HG03064 (cell line): Measurements from ENCODE around the gene KIF12.

Experiments used
- ATAC-seq: cut with Tn5 transposase; IDR thresholded peaks from one replicate; pipeline ENCODE4 v1.9.1; 2021; ENCODE audit warnings: low read depth; ENCODE audit not compliant: unreplicated experiment

Gene KIF12

DNA sequence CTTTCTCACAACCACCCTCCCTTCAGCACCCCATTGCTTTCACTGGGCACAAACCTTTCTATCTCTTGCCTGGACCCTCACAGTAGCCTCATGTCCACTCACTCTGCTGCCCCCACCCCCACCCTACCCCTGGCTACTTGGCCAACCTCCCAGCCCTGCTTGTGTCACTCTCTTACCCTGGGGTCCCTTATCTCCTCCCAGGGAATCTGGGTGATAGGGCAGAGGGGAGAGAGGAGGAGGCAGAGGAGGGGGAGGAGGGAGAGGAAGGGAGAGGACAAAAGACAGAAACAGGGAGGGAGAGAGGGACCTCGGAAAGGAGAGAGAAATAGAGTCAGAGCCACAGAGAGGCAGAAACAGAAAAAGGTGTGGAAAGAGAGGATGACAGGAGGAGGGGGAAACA is 25.0 kb upstream of the KIF12 start:
- ATAC-seq = no peak

DNA sequence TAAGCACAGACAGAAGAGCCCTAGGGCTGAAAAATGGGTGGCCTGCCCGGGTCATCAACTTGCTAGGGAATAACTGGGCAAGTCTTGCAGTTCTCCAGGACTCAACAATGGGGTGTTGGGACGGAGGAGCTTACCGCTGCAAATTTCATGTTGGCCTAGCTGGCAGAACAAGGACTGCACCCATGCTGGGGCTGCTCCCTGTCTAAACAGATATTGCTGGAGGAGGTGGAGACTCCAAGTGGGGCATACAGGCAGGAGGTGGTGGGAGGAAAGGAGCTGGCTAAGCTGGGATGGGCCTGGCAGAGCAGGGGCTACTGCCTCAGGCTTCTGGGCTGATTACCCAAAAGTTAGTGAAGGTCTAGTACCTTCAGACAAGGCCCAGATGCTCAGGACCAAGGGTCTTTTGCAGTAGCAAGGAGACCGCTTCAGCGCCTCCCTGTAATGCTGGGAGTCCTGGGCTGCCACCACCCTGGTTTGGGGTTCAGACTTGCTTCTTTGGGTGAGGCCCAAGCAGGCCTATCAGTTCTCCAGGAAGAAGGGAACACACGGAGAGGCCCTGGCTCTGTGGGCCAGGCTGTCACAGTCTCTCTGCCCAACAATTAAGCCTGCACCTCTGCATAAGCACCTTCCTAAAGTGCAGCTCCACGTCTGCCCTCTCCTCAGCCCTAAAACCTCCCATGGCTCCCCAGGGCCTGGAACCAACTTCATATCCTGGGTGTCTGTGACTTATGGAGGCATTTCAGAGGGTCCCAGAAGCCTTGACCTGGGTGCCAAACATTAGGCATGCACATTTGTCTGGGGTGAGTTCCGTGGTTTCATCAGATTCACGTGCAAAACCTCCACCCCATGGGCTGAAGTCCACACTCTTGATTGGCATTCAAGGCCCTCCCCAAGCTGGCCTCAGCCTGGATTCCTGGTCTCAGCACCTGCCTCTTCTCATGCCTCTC is 24.2 kb upstream of the KIF12 start:
- ATAC-seq = no peak

DNA sequence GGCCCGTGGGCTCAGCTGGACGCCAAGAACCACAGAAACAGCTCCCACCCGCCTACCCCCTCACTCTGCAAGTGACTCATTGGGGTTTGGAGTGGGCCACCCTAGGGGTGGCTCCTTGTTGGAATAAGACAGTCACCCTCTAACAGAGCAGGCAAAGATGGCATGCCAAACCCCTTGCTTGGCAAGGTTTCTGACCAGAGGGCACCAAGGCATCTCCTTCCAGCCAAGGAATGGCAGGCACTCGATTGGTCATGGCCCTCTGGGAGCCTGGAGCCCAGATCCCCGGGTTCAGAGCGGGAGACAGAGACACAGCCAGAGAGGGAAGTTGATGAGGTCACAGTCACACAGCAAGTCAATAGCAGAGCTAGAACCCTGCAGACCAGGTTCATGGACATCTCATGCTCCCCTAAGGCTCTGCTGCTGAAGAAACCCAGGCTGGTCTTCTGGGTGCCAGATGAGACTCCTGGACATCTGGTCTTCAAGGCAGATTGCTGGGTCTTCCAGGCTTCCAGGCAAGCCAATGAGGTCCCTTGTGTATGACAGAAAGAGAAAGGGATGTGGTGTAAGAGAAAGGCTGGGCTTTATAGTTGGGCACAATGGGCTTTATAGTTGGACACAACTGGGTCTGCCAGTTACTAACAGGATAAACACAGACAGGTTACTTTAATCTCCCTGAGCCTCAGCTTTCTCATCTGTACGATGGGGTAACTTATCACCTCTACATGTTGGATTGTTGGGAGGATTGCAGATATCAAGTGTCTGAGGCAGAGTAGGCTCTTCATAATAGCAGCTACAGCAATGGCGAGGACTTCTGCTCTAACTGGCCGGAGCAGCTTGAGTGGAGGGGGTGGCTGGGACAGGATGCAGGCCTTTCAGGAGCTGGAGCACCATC is 23.3 kb upstream of the KIF12 start:
- ATAC-seq = no peak

DNA sequence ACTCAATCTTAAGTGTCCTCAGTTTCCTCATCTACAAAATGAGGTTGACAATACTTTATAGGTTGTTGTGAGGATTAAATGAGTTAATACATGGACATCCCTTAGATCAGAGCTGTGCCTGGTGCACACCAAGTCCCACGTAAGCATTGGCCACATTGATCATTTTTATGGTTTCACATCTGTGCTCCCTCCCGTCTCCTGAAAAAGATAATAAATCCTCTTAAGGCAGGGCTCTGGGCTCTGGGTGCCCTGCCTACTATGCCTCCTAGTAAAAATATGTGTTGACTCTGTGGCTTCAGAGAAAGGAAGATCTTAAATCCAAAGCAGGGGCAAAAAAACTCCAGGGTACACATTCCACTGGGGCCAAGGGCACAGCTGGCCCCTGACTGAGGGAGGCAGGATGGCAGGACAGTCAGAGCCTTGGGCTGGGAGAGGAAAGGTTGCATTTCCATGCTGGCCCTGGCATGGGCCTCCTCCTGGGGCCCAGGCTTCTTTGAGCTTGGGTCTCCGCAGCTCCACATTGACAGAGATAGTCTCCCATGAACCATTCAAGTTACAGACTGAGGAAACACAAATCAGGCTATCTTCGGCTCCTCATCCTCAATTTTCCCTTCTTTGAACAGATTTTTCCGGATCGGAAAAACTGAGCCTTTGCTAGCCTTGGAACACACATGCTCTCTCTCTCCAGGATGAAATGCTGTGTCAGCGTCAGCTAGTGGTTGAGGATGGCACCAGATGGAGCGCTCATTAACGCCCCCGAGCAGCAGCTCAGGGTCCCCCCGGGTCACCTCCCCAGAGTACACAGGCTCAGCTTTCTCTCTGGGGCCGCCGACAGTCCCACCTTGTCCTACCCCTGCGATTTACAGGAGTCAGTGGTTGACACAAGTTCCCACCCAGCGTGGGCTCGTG is 22.4 kb upstream of the KIF12 start:
- no peak for ATAC-seq

DNA sequence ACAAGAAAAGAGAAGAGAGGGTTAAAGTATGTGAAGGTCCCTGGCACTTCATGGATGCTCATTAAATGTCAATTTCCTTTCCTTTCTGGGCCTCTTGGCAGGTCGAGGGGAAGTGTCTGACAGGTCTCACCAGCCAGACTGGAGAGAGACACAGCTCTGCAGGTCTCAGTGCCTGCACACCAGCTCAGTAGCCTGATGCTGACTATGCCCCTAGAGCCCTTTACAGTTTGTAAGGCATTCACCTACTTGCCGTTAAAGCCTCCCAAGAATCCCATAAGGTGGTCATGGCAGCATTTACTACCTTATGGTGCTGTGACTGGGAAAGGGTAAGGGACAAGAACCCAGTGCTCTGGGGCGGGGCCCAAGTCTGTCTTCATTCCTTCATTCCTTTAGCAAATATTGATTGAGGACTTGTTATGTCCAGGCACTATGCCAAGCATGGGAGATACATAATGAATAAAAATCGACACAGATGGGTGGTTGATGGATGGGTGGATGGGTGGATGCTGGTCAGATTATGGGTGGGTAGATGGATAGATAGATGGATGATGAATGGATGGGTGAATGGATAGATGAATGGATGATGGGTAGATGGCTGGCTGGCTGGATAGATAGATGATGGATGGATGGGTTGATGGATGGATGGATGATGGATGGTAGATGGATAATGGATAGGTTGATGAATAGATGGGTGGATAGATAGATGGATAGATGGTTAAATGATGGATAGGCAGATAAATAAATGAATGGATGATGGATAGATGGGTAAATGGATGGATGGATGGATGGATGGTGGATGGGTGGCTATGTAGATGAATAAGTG is 21.3 kb upstream of the KIF12 start:
- no peak for ATAC-seq

DNA sequence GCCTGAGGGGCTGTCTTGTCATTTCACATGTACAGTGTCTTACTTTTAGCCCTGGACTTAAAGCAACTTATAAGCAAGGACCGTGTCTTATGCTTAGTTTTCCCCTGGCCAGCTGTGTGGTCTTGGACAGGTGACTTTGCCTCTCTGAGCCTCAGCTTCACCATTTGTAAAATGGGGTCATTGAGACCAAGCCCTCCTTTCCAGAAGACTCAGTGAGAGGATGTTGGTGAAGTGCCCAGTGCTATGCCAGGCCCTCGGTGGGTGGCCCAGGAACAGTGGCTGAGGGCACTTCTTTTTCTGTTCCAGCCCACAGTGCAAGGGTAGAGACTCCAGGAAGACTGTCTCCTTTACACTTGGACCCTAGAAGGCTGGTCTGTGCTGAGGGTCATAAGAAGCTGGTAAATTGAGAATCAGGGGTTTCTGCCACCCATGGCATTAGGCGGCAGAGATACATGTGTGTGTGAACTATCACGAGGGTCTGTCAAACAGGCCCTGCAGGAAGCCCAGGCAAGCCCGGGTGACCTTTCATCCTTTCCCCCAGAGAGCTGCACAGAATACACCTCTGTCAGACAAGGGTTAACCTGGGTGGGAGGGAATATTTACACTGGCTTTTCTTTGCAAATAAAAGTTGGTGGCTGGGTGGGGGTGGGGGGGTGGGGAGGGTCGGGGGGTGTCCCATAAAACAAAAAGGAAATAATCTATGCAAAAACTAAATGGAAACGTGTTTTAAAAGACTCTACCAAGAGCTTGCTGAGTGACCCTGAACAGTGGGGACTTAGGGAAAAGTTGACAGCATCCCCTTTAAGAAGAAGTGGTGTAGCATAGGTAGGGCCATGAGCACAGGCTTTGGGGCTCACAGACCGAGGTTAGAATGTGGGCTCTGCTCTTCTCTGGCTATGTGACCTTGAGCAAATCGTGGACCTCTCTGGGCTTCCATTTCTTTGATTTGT is 20.4 kb upstream of the KIF12 start:
- no peak for ATAC-seq

DNA sequence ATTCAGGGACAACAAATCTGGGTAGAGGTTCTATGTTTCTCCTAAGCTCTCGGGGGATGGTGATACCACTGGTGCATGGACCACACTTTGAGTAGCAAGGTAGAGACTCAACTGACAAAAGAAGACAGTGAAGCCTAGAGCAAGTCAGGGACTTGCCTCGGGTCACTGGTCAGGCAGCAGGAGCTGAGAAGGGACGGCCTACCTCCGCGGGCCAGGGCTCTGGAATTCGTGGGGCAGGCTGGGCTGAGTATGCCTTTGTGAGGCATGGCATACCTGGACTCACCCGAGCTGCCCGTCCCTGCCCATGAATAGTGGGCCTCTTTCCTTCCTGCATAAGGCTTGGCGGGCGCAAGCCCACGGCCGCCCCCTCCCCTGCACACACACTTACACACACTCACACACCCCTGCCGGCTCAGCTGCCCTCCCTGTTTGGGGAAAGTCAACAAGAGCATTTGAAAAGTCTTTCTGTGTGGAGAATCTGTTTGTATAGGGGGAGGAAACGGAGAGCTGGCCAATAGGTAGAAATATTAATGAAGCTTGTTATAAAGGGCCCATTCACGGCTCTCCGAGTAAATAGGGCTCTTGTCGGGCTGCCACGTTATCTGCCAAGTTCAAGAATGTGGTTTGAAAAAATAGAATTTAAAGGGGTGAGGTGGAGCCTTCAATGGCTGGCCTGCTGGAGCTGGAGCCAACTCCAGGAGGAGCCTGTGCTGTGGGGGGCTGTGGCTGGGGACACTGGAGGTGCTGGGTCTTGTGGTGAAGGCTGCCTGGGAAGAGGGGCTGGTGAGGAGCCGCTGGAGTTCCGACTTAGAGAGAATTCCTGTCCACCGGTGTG is 19.1 kb upstream of the KIF12 start:
- ATAC-seq = no peak

DNA sequence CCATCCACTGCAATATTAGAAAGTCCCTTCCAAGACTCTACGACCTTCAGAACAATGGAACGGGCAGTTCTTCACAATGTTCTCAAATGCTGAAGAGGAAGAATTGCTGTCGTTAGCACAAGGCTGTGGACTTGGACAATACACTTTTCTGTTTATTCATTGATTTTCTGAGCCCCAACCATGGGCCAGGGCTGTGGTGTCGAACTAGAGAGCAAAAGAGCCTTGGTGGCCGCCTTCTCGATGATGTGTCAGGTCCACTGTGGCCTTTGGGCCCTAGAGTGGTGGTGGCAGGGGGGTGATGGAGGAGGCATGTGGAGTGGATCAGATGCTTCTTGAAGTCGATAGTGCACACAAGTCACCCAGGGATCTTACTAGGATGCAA is 18.5 kb upstream of the KIF12 start:
- ATAC-seq = no peak

DNA sequence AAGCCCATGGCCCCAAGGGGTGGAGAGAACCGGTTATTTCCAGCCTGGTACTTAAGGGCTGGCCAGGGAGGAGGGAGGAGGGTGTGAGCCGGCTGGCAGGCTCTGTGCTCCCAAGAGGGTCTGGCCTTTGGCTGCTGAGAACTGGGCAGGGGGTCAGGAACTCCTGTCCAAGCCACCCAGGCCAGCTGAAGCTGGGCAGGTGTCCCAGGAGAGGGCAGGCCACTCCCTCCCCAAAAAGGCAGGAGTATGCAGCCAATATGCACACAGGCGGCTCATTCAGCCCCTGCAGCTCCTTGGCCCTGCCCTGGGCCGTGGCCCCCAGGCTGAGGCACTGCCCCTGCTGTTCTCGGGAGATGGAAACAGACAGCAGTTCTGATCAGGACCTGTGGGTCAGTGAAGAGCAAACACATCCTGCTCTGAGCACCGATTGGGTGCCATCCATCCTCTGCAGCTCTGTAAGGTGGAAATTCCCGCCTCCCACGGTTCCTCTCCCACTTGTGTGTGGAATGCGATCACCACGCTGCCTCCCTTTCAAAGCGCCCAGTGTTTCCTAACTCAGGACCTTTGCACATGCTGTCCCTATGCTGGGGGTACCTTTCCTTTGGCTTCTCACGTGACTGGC is 17.1 kb upstream of the KIF12 start:
- ATAC-seq = no peak

DNA sequence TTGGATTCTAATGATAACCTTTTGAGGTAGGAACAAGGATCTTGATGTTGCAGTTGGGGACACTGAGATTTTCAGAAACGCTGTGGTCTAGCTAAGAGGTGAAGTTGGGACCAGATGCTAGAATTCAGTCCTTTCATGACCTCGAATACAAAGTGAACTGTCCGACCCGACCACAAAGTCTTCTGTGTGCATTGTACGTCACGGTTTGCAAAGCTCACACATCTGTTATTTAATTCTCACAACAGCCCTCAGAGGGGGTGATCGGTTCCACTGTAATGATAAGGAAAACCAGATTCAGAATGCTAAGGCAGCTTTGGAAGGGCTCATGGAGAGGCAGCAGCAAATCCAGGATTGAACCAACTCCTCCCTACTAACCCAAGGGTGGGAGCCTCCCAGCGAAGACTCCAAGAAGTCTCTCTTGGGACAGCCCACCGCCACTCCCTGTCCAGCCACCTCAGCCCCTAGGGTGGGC is 16.6 kb upstream of the KIF12 start:
- no peak for ATAC-seq

DNA sequence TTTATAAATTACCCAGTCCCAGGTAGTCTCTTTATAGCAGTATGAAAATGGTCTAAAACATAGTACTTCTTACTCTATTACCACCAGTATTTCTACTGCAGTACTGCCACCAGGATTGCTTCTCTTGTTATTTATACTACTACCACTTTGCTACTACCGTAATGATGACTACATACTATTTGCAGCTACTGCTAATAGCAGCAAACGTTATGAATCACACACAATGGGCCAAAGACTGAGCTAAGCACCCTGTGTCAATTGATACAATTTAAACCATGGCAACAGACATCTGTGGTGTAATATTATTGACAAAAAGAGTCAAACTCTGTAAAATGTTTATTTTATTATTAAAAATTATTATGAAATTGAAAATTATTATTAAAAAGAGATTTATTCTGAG is 15.3 kb upstream of the KIF12 start:
- ATAC-seq = no peak

DNA sequence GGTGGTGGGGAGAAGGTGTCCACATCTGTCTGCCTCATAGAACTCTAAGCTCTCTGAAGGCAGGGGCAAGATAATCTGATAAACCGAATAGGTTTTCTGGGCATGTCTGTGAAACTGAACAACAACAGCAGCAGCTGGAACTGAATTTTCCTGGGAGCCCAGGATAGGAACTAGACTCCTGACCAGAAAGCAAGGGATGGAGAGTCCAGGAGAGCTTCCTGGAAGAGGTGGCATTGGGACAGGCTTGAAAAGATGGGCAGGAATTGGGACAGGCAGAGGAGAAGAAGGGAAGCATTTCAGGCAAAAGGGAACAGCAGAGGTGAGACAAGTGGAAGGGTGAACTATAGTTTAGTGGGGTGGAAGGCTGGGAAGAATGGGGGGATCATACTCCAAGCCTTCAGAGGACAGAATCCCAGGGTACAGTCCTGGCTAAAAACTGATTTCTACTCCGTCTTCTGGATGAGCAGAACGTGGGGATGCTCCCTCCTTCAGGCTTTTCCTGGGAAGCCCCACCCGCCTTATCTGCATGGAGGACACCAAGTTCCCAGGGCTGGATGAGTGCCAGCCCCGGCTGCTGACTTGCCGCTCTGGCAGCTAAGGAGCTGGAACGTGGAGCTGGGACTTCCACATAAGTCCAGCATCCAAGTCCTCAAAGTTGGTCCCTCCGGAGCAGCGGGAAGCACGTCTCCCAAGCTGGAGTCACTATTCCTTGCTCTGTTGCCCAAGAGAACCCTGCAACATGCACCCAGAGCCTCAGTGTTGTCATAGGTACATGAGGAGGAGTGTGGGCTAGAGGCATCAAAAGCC is 13.9 kb upstream of the KIF12 start:
- ATAC-seq = no peak

DNA sequence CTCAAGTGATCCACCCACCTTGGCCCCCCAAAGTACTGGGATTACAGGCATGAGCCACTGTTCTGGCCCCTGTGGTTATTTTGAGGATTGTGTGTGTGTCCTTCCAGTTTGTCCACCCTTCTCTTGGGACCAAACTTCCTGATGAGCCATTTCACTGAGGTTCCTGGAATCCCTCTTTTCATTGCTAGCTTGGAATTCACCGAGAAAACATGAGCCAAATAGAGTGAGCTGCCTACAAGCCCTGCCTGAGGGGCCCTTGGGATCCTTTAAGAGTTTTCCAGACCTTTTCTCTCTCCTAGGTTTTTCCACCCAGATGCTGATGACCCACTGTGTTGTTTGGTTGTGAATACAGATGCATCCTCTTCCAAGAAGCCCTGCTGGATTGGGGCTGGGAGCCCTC is 13.2 kb upstream of the KIF12 start:
- no peak for ATAC-seq

DNA sequence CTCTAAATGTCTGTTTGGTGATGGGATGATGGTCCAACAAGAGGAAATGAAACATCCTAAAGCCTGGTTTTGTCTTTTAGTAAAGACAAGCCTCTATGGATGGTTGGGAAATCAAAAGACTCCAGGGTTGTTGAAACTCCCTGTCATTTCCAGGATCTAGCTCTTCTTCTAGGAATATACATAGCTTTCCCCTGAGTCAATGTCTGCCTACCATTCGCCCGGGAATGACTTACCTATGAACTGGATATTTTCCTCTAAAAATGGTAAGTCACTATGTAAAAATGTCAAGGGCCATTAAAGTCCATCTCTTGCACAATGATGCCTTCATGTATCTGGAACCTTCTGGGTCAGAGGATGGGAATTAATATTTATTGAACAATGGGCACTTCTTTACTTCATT is 11.1 kb upstream of the KIF12 start:
- no peak for ATAC-seq

DNA sequence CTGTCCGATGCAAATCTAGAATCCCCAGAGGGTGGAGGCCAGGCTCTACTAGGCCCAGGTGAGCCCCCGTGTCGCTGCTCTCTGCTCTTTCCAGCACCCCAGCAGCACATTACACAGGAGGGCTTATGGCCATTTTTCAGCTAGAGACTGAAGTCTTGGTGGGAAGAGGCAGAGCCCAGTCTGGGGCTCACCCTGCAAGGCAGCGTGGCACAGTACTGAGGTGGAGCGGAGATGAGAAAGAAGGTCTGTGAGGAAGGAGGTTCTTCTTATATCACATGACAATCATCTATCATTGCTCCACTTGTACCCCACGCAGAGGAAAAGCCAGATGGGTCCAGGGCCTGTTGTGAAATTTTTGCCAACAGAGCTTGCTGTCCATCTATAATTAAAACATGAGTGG is 10.0 kb upstream of the KIF12 start:
- no peak for ATAC-seq

DNA sequence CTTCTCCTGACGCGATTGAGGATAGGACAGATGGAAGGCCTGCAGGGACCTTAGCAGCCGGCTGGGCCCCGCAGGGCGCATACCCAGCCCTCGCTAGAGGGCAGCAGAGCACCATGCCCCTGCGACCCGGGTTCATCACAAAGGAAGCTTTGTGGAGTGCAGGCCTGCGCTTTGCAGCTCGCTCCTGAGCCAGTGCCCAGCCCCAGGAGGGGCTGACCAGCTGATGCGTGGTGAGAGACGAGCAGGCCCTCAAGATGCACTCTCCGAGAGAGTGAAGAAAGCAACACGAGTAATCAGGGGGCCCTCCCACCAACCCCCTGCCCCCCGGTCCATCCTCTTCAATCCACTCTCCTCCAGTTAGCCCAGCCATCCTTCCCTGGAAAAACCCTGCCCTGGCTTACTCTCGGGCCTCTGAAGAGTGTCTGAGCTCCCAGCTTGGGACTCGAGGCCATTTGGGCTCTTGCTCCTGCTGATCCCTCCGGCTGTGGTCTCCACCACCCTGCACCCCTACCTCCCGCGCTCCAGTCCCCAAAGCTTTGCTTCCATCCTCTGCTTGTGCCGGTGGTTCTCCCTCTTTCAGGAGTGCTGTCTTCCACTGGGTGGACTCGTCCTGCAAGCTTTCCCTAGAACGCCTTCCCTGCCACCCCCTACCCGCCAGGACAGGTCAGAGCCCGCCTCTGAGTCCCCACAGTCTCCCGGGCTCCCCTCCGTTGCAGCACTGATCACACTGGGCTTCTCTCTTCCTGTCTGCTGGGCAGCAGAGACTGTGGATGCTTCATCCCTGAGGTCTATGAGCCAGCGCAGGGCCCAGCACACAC is 9.1 kb upstream of the KIF12 start:
- no peak for ATAC-seq
